CD14-positive monocyte (primary cell): ENCODE results near the gene CSN2. TPM values are rescaled to one million over a fixed set of nuclear protein-coding genes. Genes with fewer than 3 reads are reported as not detected.

Source experiments
- DNase-seq, 3 donors: peaks; one replicate each; pipeline ENCODE4 v3.0.0-alpha.2; 2011 to 2022
- H2AFZ ChIP-seq: 2 replicates; pipeline ENCODE4 v1.6.0; 2012; ENCODE audit warnings: mild to moderate bottlenecking, low read depth, low read length, inconsistent platforms; ENCODE audit not compliant: insufficient read depth, poor library complexity, severe bottlenecking
- H3K27ac ChIP-seq, 2 donors: 1 replicate in 1 of 2; 2 replicates in 1 of 2; pipeline ENCODE4 v1.5.1; 2012 to 2013; ENCODE audit warnings: low read length in 2 of 2, control low read depth in 1 of 2, inconsistent platforms in 1 of 2, low read depth in 1 of 2, mild to moderate bottlenecking in 1 of 2
- H3K27me3 ChIP-seq, 2 donors: one replicate each; pipeline versions ENCODE4 v1.6.0 to v1.6.1; 2011 to 2013; ENCODE audit warnings: low read length in 2 of 2; ENCODE audit not compliant: control insufficient read depth in 2 of 2, insufficient read depth in 2 of 2
- H3K36me3 ChIP-seq, 2 donors: replicated peaks in 1 of 2; 1 replicate in 1 of 2; 2 replicates in 1 of 2; pipeline versions ENCODE4 v1.5.1 to v1.6.1; 2012 to 2013; ENCODE audit warnings: low read length in 2 of 2, control low read depth in 1 of 2, inconsistent platforms in 1 of 2, mild to moderate bottlenecking in 1 of 2; ENCODE audit not compliant: insufficient read depth in 2 of 2, control insufficient read depth in 1 of 2
- H3K4me1 ChIP-seq, 2 donors: 1 replicate in 1 of 2; 2 replicates in 1 of 2; pipeline versions ENCODE4 v1.5.1 to v1.6.1; 2012 to 2013; ENCODE audit warnings: low read length in 2 of 2, control low read depth in 1 of 2, inconsistent platforms in 1 of 2, mild to moderate bottlenecking in 1 of 2, moderate library complexity in 1 of 2; ENCODE audit not compliant: insufficient read depth in 2 of 2, control insufficient read depth in 1 of 2
- H3K4me2 ChIP-seq: replicated peaks from 2 replicates; pipeline ENCODE3; 2012; ENCODE audit warnings: low read length, moderate library complexity, mild to moderate bottlenecking; ENCODE audit not compliant: poor library complexity, severe bottlenecking; ENCODE audit errors: extremely low read depth
- H3K4me3 ChIP-seq, 3 experiments: fragments of 200-600 bp in 1 of 3; sonication (generic) in 1 of 3; replicated peaks in 1 of 3; 1 replicate in 2 of 3; 2 replicates in 1 of 3; pipeline ENCODE4 v1.5.1; 2011 to 2013; ENCODE audit warnings: low read length in 3 of 3, mild to moderate bottlenecking in 3 of 3, control low read depth in 2 of 3, low read depth in 2 of 3, inconsistent platforms in 1 of 3, moderate library complexity in 1 of 3
- H3K79me2 ChIP-seq: 2 replicates; pipeline ENCODE4 v1.6.0; 2012; ENCODE audit warnings: mild to moderate bottlenecking, control low read depth, inconsistent platforms, low read length, moderate library complexity; ENCODE audit not compliant: insufficient read depth
- H3K9ac ChIP-seq: 2 replicates; pipeline ENCODE4 v1.6.0; 2017; ENCODE audit warnings: low read length, mild to moderate bottlenecking; ENCODE audit not compliant: insufficient read depth, poor library complexity, severe bottlenecking
- H3K9me3 ChIP-seq, 2 donors: replicated peaks in 1 of 2; 1 replicate in 1 of 2; 2 replicates in 1 of 2; pipeline versions ENCODE4 v1.5.1 to v1.6.1; 2012 to 2013; ENCODE audit warnings: low read length in 2 of 2, control low read depth in 1 of 2; ENCODE audit not compliant: control insufficient read depth in 1 of 2, insufficient read depth in 1 of 2
- H4K20me1 ChIP-seq: 2 replicates; pipeline ENCODE4 v1.6.0; 2012; ENCODE audit warnings: mild to moderate bottlenecking, low read length, control low read depth, moderate library complexity; ENCODE audit not compliant: insufficient read depth
- H3K27ac Mint-ChIP-seq, 7 donors: one replicate each; pipeline ENCODE4 v1.8.0; 2020; ENCODE audit warnings: mild to moderate bottlenecking in 7 of 7, mixed read lengths in 7 of 7, moderate library complexity in 6 of 7, inconsistent platforms in 2 of 7
- H3K27me3 Mint-ChIP-seq, 3 donors: one replicate each; pipeline ENCODE4 v1.8.0; 2021 to 2022; ENCODE audit warnings: low read depth in 3 of 3, mild to moderate bottlenecking in 3 of 3, mixed read lengths in 3 of 3, moderate library complexity in 3 of 3, inconsistent platforms in 1 of 3
- H3K36me3 Mint-ChIP-seq, 2 donors: one replicate each; pipeline ENCODE4 v1.8.0; 2020; ENCODE audit warnings: mixed read lengths in 2 of 2, inconsistent platforms in 1 of 2, mild to moderate bottlenecking in 1 of 2
- H3K4me1 Mint-ChIP-seq: one replicate; pipeline ENCODE4 v1.8.0; 2020; ENCODE audit warnings: mild to moderate bottlenecking, mixed read lengths
- H3K4me3 Mint-ChIP-seq, 2 donors: one replicate each; pipeline ENCODE4 v1.8.0; 2020; ENCODE audit warnings: mild to moderate bottlenecking in 2 of 2, mixed read lengths in 2 of 2, moderate library complexity in 1 of 2
- H3K9me3 Mint-ChIP-seq, 7 donors: one replicate each; pipeline ENCODE4 v1.8.0; 2020 to 2022; ENCODE audit warnings: mixed read lengths in 7 of 7, mild to moderate bottlenecking in 6 of 7, moderate library complexity in 6 of 7, inconsistent platforms in 2 of 7
- CTCF ChIP-seq: fragments of 200-600 bp; IDR thresholded peaks from one replicate; pipeline ENCODE4 v1.8.0; 2022; ENCODE audit warnings: antibody characterized with exemption, mild to moderate bottlenecking
- WGBS: methylation state at CpG from one replicate; pipeline ENCODE4 v1.1.5; 2013; ENCODE audit warnings: missing lambda C conversion rate; ENCODE audit not compliant: insufficient coverage; 5-methylcytosine and 5-hydroxymethylcytosine counted together
- intact Hi-C, 2 donors: fragments of 100-400 bp; cut with micrococcal nuclease; formaldehyde crosslinking; loops; one replicate each; pipeline versions ENCODE4 v1.15.0 to v1.15.1; 2023
- polyA plus RNA-seq, 3 donors: library from polyadenylated mRNA; depleted of rRNA in 1 of 3; unstranded in 2 of 3; stranded (reverse) in 1 of 3; fragments of 300-500 nt in 2 of 3; fragments of >200 nt in 1 of 3; fragmentation: Illumina TruSeq in 2 of 3; gene quantifications; 1 replicate in 2 of 3; 2 replicates in 1 of 3; pipeline ENCODE4 v1.2.3, GENCODE V29; 2012 to 2021

Gene CSN2
- polyA plus RNA-seq, 3 donors = not detected

GRCh38 chr4:69986663-69987062 is 21.1 kb upstream of the CSN2 start:
- Histone ChIP-seq H3K4me3 (no peak overlapping the region), H4K20me1 (no peaks in the 10 kb centered on the region), H3K9me3 (no peaks in the 10 kb centered on the region), H2AFZ (no peak overlapping the region), H3K27me3 (no peaks in the 10 kb centered on the region), H3K9ac (no peak overlapping the region), H3K4me1 (no peaks in the 10 kb centered on the region), H3K27ac (no peak overlapping the region), H3K36me3 (no peaks in the 10 kb centered on the region), H3K4me2 (no peak overlapping the region), H3K79me2 (no peaks in the 10 kb centered on the region)
- no peak overlapping the region for H3K27ac Mint-ChIP-seq
- no peak for TF ChIP-seq CTCF
- H3K9me3 Mint-ChIP-seq = peaks cover 0 to 2% (median 0%) of the 10 kb centered on the region in 7 donors
- DNase-seq = no peak
- peaks cover 0 to 1% (median 0%) of the 10 kb centered on the region in 3 donors for H3K27me3 Mint-ChIP-seq
- intact Hi-C loops = no loop called here
- no peaks in the 10 kb centered on the region for H3K36me3 Mint-ChIP-seq
- WGBS = no CpG with 5 or more reads among the region's 1 CpG
- no peaks in the 10 kb centered on the region for H3K4me1 Mint-ChIP-seq
- no peak overlapping the region for H3K4me3 Mint-ChIP-seq

- Mint-ChIP-seq H3K27ac (no peak overlapping the region), H3K36me3 (no peaks in the 10 kb centered on the region), H3K27me3 (peaks cover 0 to 1% (median 0%) of the 10 kb centered on the region in 3 donors), H3K4me3 (no peak overlapping the region), H3K4me1 (no peaks in the 10 kb centered on the region), H3K9me3 (peaks cover 0 to 2% (median 0%) of the 10 kb centered on the region in 7 donors)
- no peak overlapping the region for H3K4me3 ChIP-seq
- intact Hi-C loops = no loop called here
- H3K79me2 ChIP-seq = no peaks in the 10 kb centered on the region
- no peaks in the 10 kb centered on the region for H3K27me3 ChIP-seq
- no peak overlapping the region for H3K4me2 ChIP-seq
- H4K20me1 ChIP-seq = no peaks in the 10 kb centered on the region
- no peaks in the 10 kb centered on the region for H3K36me3 ChIP-seq
- no peaks in the 10 kb centered on the region for H3K9me3 ChIP-seq
- no peak overlapping the region for H2AFZ ChIP-seq
- H3K9ac ChIP-seq = no peak overlapping the region
- WGBS = no CpG with 5 or more reads among the region's 2 CpGs
- no peaks in the 10 kb centered on the region for H3K4me1 ChIP-seq
- H3K27ac ChIP-seq = no peak overlapping the region
- DNase-seq = no peak
- TF ChIP-seq CTCF = no peak
Observed at GRCh38 chr4:69984030-69984443, 18.5 kb upstream of the CSN2 start.
